SK-N-SH treated with all-trans-retinoic acid at 6 μM for 48 hours (cell line): ENCODE results near the gene GRIA2.

Experiments used
- ISL1 ChIP-seq: fragments of 250-450 bp; sonication (Bioruptor Pico); IDR thresholded peaks from 2 replicates; pipeline ENCODE4 v2.1.2; 2022; ENCODE audit warnings: mild to moderate bottlenecking, moderate library complexity
- POU6F1 ChIP-seq: fragments of 250-450 bp; sonication (Bioruptor Pico); IDR thresholded peaks from 2 replicates; pipeline ENCODE4 v1.8.0; 2021; ENCODE audit warnings: low read depth, mild to moderate bottlenecking, moderate library complexity, borderline replicate concordance
- PPARA ChIP-seq: fragments of 250-450 bp; sonication (Bioruptor Pico); IDR thresholded peaks from 2 replicates; pipeline ENCODE4 v1.5.0; 2020; ENCODE audit warnings: mild to moderate bottlenecking, borderline replicate concordance
- RARB ChIP-seq: fragments of 250-450 bp; sonication (Bioruptor Pico); IDR thresholded peaks from 2 replicates; pipeline ENCODE4 v1.8.0; 2021; ENCODE audit warnings: mild to moderate bottlenecking, moderate library complexity
- TOX ChIP-seq: fragments of 250-450 bp; sonication (Bioruptor Pico); IDR thresholded peaks from 2 replicates; pipeline ENCODE4 v1.8.0; 2021; ENCODE audit warnings: mild to moderate bottlenecking, moderate library complexity, borderline replicate concordance
- ZNF70 ChIP-seq: fragments of 450-650 bp; formaldehyde crosslinking; IDR thresholded peaks from 2 replicates; pipeline ENCODE4 v1.5.0; 2020; ENCODE audit warnings: mild to moderate bottlenecking, moderate library complexity

GRCh38 chr4:157196046-157196445, 24.5 kb upstream of the GRIA2 start:
- TF ChIP-seq RARB = no peak
- no peak for TF ChIP-seq POU6F1 (CRISPR knock-in tag)
- no peak for TF ChIP-seq PPARA (CRISPR knock-in tag)
- TF ChIP-seq ZNF70 (CRISPR knock-in tag) = no peak
- no peak for TF ChIP-seq ISL1 (CRISPR knock-in tag)
- no peak for TF ChIP-seq TOX (CRISPR knock-in tag)
